Choroid plexus epithelial cell (primary cell): ENCODE results near the gene TIMP3.

Source experiments
- DNase-seq: peaks from one replicate; pipeline ENCODE4 v3.0.0-alpha.2; 2010; ENCODE audit warnings: low read depth
- H3K4me3 ChIP-seq: 2 replicates; pipeline ENCODE4 v1.5.1; 2011; ENCODE audit warnings: low read depth, mild to moderate bottlenecking, control low read depth, low read length, moderate library complexity
- TF ChIP-seq, protein P1 (sequence below): conservative IDR thresholded peaks from 2 replicates; pipeline ENCODE4 v1.5.1; 2011; ENCODE audit warnings: low read depth, mild to moderate bottlenecking, control low read depth, inconsistent platforms, low read length, moderate library complexity

The TIMP3 gene

DNA sequence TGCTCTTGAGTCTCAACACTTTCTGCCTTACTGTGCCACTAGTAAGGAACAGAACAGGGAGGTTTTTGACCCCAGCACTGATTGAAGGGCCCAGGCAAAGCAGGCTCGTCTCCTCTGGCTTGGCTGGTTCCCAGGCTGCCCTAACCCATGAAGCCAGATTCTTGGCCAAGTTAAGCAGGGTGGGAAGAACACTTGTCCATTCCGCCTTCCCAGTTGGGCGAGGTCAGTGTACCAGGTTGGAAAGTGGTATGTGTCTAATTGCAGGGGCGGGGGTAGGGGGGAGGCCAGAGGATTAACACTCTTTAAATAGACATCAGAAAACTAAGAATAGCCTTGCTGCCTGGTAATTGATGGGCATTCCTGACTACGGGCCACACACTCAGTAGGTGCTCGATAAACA lies 14.4 kb downstream of the TIMP3 start:
- H3K4me3 ChIP-seq: no peak overlapping the region
- DNase-seq: no peak

DNA sequence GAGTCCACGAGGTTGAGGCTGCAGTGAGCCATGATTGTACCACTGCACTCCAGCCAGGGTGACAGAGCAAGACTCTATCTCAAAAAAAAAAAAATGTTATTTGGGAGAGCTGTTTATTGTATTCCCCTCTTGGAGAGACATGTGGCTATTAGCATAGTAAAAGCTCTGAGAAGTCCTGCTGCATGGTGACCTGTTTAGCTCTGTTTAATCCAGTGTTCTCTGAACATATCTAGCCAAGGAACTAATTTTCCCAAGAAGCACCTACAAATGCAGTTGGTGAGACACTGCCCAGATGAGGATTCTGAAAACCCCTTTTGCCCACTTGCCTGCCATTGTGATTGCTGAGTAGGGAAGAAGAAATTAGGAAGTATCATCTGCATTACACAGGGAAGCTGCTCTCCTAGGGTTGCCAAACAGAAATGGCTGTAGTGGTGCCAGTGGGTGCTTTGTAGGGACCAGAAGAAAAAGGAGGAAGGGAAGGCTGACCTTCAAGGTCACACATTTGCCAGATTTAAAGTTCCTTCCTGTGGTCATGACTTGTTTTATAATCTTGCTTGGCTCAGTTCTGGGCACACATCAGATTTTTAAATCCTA lies 15.7 kb downstream of the TIMP3 start:
- DNase-seq: no peak
- TF ChIP-seq, protein P1, sequence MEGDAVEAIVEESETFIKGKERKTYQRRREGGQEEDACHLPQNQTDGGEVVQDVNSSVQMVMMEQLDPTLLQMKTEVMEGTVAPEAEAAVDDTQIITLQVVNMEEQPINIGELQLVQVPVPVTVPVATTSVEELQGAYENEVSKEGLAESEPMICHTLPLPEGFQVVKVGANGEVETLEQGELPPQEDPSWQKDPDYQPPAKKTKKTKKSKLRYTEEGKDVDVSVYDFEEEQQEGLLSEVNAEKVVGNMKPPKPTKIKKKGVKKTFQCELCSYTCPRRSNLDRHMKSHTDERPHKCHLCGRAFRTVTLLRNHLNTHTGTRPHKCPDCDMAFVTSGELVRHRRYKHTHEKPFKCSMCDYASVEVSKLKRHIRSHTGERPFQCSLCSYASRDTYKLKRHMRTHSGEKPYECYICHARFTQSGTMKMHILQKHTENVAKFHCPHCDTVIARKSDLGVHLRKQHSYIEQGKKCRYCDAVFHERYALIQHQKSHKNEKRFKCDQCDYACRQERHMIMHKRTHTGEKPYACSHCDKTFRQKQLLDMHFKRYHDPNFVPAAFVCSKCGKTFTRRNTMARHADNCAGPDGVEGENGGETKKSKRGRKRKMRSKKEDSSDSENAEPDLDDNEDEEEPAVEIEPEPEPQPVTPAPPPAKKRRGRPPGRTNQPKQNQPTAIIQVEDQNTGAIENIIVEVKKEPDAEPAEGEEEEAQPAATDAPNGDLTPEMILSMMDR: no peak
- H3K4me3 ChIP-seq: no peak overlapping the region

More for the DNA sequence above, 14.4 kb downstream of the TIMP3 start:
- TF ChIP-seq, protein P1: no peak

DNA sequence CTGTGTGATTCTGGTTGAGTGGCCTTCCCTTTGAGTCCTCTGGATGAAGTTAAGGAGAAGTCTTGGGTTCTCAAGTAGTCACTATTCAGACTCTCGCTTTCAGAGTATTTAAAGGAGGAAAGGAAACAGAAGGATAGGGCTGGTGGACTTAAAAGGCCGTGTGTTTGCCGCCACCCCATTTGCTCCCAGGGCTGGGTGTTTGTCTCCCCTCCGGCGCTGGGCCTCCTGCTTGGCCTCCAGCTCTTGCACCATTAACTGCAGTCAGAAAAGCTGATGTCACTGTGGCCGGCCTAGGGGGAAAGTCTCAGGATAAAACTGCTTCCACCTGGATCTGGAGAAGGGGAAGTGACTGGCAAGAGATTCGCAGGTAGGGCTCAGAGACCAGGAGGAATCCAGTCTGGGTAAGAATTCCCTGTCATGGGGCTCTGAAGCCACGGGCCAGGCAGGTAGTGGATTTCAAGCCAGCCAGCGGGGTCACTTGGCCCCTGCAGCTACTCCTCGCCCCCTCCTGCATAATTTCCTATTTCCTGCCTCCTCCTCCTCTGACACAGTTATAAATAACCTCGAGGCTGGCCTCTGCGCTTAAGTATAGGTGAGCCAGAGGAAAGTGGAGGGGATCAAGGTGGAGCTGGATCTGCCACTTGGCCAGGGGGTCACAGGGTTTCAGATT lies 17.1 kb downstream of the TIMP3 start:
- DNase-seq: no peak
- no peak overlapping the region for H3K4me3 ChIP-seq
- TF ChIP-seq, protein P1: no peak

DNA sequence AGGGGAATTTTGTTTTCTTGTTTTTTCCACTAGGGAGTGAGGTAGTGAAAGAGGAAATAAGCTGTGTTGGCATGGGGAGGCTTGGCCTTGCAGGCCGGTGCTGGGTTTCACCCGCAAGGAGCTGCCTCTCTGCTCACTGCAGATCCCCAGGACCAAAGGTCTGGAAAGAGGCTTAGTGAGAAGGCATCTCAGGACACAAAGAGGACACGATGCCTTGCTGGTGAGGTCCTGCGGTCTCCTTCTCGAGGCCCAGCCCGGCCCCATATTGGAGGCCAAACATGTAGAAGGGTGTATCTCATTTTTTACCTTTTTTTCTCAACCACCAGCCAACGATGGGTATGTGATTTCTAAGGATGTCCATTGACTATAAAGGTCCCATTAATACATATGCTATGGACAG lies 17.6 kb downstream of the TIMP3 start:
- no peak for DNase-seq
- no peak overlapping the region for H3K4me3 ChIP-seq
- TF ChIP-seq, protein P1: no peak

DNA sequence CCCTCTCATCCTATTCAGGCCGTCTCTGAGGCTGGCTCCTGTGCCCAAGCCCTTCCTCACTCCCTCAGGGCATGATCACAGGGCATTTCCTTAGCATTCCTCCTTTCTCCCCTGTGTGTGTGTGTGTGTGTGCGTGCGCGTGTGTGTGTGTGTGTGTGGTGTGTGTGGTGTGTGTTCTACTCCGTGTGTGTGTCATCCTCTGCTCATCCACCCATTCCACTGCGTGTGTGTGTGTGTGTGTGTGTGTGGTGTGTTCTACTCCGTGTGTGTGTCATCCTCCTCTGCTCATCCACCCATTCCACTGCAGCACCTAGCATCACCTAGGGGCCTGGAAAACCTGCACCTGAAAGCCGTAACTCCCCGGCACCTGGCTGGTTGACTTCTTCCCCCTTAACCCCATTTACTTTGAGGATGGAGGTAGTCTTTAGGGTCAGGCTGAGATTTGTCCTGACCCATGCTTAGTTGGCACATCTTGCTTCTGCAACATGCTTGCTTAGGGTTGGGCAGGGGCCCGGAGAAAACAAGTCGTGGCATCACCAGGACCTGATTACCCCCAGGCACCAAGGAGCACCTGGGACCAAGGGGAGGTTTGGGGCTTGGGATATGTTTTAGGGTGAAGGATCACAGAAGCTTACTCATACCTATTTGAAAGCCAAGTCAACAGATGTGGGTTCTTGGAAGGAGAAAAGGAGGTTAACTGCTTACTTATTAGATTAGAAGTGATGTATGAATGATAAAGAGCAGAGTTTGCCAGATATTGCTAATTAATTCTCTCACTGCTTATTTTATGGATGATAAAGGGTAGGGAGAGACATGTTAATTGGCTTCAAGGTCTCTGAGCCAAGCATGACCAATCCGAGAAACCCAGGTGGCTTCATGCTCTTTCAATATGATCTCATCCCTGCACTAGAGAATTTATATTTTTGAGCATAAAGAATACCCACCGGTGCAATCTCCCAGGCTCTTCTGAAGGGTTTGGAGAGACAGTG lies 18.9 kb downstream of the TIMP3 start:
- TF ChIP-seq, protein P1: no peak
- DNase-seq: peak; percentile 27
- no peak overlapping the region for H3K4me3 ChIP-seq

DNA sequence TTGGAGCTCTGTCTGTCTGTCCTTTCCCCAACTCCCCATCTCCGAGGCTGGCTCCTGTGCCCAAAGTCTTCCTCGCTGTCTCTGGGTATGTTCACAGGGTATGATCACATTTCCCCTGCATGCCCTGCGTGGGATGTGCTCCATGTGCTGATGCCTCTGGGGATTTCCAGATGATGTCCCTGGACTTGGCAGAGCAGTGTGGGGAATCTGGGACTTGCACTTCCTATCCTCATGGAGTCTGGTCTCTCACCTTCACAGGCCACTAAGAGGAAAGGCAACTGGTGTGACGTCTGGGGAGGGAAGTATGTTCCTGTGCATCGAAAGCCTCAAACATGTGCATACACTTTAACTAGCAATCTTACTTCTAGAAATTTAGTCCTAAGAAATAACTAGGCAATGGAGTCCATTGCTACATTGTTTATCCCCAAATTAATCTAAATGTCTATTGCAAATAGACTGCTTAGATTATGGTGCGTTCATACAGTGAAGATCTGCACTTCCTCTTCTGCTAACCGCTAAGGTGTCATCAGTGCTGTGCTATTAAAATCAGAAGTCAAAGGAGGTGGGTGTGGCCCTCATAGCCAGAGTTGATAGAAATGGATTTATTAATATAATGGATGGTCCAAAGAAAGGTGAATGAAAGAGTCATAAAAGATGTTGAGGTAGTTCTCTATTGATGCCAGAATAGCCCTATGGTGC lies 20.8 kb downstream of the TIMP3 start:
- no peak overlapping the region for H3K4me3 ChIP-seq
- DNase-seq: no peak
- TF ChIP-seq, protein P1: no peak
